Loucy (cell line): ENCODE data around the gene UNC13C.

Experiments used
- CTCF ChIP-seq: fragments of 200-600 bp; sonication (generic); conservative IDR thresholded peaks from 2 replicates; pipeline ENCODE4 v1.5.1; 2014; ENCODE audit warnings: mild to moderate bottlenecking, antibody characterized with exemption, low read length
- EZH2phosphoT487 ChIP-seq: fragments of 200-600 bp; IDR thresholded peaks from 2 replicates; pipeline ENCODE4 v1.6.1; 2018; ENCODE audit warnings: antibody characterized with exemption, mild to moderate bottlenecking, moderate library complexity, borderline replicate concordance

- TF ChIP-seq CTCF (no peak), EZH2phosphoT487 (no peak)
These were observed 549.8 kb downstream of the UNC13C start for GRCh38 chr15:54528021-54528420.
